GM23248 (cell line): ENCODE measurements around the gene ZNF302.

Experiments
- EZH2 ChIP-seq: fragments of 200-600 bp; sonication (generic); IDR thresholded peaks from 2 replicates; pipeline ENCODE4 v1.6.1; 2018; ENCODE audit warnings: antibody characterized with exemption, mild to moderate bottlenecking; ENCODE audit not compliant: insufficient read depth, poor library complexity, severe bottlenecking
- EZH2phosphoT487 ChIP-seq: fragments of 200-600 bp; sonication (generic); IDR thresholded peaks from 2 replicates; pipeline ENCODE4 v1.6.1; 2018; ENCODE audit warnings: antibody characterized with exemption, moderate library complexity, mild to moderate bottlenecking, low read depth; ENCODE audit not compliant: insufficient read depth

- no peak for TF ChIP-seq EZH2
- no peak for TF ChIP-seq EZH2phosphoT487
These were observed 34.4 kb downstream of the ZNF302 start for GRCh38 chr19:34711890-34712289.
